GM19035 (cell line): ENCODE data around the gene FAM3D.

Experiments used
- ATAC-seq: cut with Tn5 transposase; IDR thresholded peaks from one replicate; pipeline ENCODE4 v1.9.1; 2021; ENCODE audit not compliant: unreplicated experiment

FAM3D gene

GRCh38 chr3:58628823-58629562 lies 37.6 kb downstream of the FAM3D start:
- no peak for ATAC-seq

- ATAC-seq = no peak
These were observed 38.6 kb downstream of the FAM3D start for GRCh38 chr3:58627941-58628340.

GRCh38 chr3:58627570-58627885 lies 39.0 kb downstream of the FAM3D start:
- ATAC-seq = no peak

- no peak for ATAC-seq
These were observed 39.6 kb downstream of the FAM3D start for GRCh38 chr3:58626841-58627569.

GRCh38 chr3:58625196-58625824 lies 41.3 kb downstream of the FAM3D start:
- ATAC-seq = no peak

GRCh38 chr3:58624550-58624949 lies 42.0 kb downstream of the FAM3D start:
- no peak for ATAC-seq

GRCh38 chr3:58623961-58624360 lies 42.6 kb downstream of the FAM3D start:
- no peak for ATAC-seq

GRCh38 chr3:58623478-58623877 lies 43.1 kb downstream of the FAM3D start:
- no peak for ATAC-seq

- ATAC-seq = no peak
These were observed 43.7 kb downstream of the FAM3D start for GRCh38 chr3:58622892-58623291.

GRCh38 chr3:58622436-58622835 lies 44.1 kb downstream of the FAM3D start:
- no peak for ATAC-seq

- no peak for ATAC-seq
These were observed 45.3 kb downstream of the FAM3D start for GRCh38 chr3:58621086-58621830.

GRCh38 chr3:58620421-58620820 lies 46.2 kb downstream of the FAM3D start:
- no peak for ATAC-seq

GRCh38 chr3:58617338-58617761 lies 49.2 kb downstream of the FAM3D start:
- no peak for ATAC-seq

GRCh38 chr3:58613236-58614132 lies 53.1 kb downstream of the FAM3D start:
- ATAC-seq = no peak

GRCh38 chr3:58612830-58613229 lies 53.7 kb downstream of the FAM3D start:
- no peak for ATAC-seq

GRCh38 chr3:58609990-58610389 lies 56.6 kb downstream of the FAM3D start:
- ATAC-seq = no peak

- ATAC-seq = no peak
These were observed 57.9 kb downstream of the FAM3D start for GRCh38 chr3:58608648-58609047.

- no peak for ATAC-seq
These were observed 58.8 kb downstream of the FAM3D start for GRCh38 chr3:58607816-58608215.

- no peak for ATAC-seq
These were observed 59.9 kb downstream of the FAM3D start for GRCh38 chr3:58606693-58607092.

- no peak for ATAC-seq
These were observed 62.5 kb downstream of the FAM3D start for GRCh38 chr3:58604031-58604430.
